Cerebellar cortex (tissue), 1 donor: ENCODE data around the gene MDFIC.

Experiments used
- DNase-seq: peaks from one replicate; pipeline ENCODE4 v3.0.0-alpha.2; 2015; ENCODE audit warnings: low spot score

The MDFIC gene

GRCh38 chr7:114997487-114998404, 75.9 kb downstream of the MDFIC start:
- no peak for DNase-seq

GRCh38 chr7:115004121-115004520, 82.2 kb downstream of the MDFIC start:
- DNase-seq, result no peak

- DNase-seq, result no peak
Measured at GRCh38 chr7:115005251-115005650, 83.4 kb downstream of the MDFIC start.

DNA sequence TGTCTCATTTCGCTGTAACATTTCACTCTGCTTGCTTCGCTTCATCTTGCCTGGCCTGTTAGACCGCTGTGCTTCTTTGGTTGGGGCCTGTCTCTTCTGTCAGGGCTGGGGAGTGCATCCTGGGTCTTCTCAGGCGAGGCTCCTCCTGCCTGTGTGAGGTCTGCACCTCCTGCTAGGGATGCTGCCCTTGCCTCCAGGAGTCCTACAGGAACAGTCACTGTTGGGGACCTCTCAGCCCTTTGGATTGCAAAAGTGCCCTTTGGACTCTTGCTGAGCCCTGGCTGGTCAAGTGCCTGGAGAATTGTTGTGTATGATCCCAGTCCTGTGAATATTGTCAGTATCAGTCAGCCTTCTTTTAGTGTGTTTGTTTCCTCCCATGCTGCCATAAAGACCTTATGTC, 84.1 kb downstream of the MDFIC start:
- no peak for DNase-seq

DNA sequence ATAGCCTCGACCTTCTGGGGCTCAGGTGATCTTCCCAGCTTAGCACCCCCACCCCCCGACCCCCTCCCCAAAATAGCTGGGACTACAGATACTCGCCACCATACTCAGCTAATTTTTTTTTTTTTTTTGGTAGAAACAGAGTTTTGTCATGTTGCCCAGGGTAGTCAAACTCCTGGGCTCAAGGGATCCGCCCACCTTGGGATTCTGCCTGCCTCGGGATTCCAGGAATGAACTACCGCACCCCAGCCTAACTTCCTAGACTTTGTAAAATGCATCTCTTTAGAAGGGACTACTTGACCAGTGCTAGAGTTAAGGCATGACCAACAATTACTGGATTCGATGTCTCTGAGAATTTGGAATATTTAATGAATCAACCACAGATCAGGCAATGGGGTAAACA, 85.9 kb downstream of the MDFIC start:
- no peak for DNase-seq

- DNase-seq, result no peak
Measured at GRCh38 chr7:115008465-115009114, 86.7 kb downstream of the MDFIC start.

DNA sequence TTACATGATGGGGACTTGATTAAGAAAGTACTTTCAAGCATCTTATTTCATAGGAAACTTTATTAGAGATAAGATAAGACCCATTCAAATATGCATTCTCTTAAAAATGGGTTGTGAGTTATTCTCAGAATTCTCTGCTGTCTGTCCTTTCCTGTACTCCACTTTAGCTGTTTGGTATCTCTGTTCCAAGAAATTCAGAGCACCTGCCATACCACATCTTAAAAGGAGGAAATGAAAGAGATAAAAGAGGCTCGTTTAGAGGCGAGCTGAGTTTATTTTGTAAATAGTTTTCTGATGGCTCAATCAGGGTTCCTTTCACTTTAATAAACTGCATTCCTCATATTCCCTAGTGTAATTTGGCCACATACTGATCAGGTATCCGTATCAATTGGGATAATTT, 87.2 kb downstream of the MDFIC start:
- no peak for DNase-seq

GRCh38 chr7:115009736-115010440, 88.0 kb downstream of the MDFIC start:
- no peak for DNase-seq

DNA sequence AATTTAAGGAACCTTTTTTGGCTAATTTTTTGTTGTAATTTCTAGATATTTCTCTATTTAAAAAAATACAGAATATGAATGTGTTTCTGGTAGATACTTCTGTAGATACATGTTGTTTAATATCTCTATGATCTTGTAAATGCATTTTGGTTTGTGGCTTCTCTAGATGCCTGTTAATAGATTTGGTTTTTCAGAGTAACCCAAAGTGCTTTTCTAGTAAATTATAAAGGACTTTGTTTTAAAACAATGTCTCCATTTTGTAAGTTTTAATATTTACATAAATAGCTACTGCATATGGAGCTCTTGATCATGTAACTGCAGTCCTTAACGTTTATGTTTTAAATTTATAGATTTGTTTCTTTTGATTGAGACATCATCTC, 88.5 kb downstream of the MDFIC start:
- no peak for DNase-seq

DNA sequence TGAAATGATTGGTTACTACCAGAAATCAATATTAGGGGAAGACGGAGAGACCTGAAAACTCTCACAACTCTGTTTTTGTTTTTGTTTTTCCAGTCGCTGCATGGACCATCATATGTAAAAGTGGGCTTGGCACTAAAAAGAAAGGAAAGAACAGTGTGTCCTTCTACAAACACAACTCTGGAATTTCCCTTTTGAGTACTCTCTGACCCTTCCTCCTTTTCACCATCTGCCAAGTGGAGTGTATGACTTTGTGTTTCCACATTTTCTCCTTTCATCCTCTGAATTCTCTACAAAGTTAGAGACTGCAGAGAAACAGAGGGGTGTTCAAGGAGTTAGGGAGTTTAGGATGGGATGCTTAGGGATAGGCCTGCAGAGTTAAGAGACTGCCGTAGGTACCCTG, 92.0 kb downstream of the MDFIC start:
- DNase-seq, result no peak

DNA sequence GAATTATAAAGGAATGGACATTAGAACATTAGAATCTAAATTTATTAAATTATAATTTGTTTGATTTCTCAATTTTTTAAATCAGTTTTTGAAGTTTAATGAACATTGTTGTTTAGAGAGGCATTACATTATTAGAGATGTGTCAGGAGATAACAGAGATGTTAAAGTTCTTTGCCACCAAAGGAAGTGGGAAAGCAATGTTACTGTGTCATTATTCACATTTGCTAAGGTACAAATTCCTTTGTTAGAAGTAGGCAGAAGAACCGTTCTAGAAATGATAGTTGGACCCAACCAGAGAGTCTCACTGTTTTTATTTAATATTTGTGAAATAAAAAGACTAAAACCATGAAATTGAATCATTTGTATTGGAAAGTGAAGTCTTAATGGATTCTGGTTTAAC, 92.9 kb downstream of the MDFIC start:
- no peak for DNase-seq

DNA sequence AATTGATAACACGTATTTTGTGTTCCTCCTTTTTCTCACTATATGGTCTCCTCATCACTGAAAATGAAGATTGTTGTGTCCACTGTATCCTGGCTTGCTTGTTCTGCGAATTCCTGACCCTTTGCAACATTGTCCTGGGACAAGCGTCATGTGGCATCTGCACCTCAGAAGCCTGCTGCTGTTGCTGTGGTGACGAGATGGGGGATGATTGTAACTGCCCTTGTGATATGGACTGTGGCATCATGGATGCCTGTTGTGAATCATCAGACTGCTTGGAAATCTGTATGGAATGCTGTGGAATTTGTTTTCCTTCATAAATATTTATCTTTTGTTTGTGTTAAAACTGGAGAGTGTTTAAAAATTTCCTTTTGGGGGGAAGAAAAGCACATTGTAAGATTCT, 93.7 kb downstream of the MDFIC start:
- DNase-seq, result no peak

DNA sequence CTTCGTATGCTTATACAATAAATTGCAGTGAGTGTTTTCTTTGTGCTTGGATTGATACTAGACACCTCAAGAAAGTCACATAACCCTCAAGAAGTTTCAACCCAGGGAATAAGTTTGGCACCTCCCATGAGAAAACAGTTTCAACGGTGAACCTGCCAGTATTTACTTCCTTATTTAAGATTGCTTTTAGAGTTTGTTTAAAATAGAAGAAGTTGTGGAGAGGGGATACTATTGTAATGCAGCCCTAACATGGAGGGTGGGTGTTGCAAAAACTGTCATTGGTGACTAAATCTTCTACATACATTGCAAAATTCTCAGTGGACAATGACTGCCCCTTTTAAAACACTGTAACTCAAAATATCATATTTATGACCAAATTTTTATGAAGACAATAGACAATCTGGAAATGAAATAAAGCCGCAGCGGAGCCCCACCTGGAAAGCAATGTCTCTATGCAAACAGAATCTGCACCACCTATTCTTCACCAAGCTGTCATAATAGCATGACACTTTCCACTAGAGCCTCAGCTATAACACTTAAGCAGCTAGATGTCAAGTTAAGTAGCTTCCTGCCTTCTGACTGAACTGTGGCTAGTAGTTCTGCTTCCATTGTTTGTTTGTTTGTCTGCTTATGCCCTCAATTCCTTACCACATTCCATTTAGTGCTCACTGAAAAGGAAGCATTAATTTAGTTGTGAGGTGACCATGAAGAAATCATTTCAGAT, 98.2 kb downstream of the MDFIC start:
- DNase-seq, result no peak

- DNase-seq, result no peak
Measured at GRCh38 chr7:115023219-115023618, 101.3 kb downstream of the MDFIC start.

DNA sequence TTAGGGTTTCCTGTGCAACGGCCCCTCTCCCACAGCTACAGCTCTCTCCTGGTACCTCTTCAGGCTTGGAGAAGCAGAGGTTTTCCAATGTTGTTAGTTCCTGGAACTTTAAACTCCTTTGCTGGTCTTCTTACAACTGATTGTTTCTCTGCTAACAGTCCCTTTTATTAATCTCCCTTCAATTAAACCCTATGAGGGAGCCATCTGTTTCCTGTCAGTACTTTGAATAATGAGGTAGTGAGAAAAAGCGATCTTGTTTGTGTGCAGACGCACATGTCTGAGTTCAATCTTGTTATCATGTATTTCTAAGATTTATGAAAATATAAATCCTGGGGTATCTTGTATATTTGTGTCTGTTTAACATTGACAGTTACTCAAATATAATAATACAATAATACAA, 102.4 kb downstream of the MDFIC start:
- no peak for DNase-seq

- DNase-seq, result no peak
Measured at GRCh38 chr7:115032715-115033703, 111.1 kb downstream of the MDFIC start.

GRCh38 chr7:115033917-115034459, 112.1 kb downstream of the MDFIC start:
- DNase-seq, result no peak

GRCh38 chr7:115034515-115034914, 112.6 kb downstream of the MDFIC start:
- DNase-seq, result no peak

GRCh38 chr7:115037128-115037802, 115.4 kb downstream of the MDFIC start:
- no peak for DNase-seq

- DNase-seq, result no peak
Measured at GRCh38 chr7:115038158-115038557, 116.3 kb downstream of the MDFIC start.
